Upper lobe of left lung (tissue), 4 donors: Measurements from ENCODE around the gene CRACDL.

Experiments
- CTCF ChIP-seq, 6 experiments: fragments of 450-650 bp in 4 of 6; fragments of 200-600 bp in 2 of 6; sonication (generic) in 2 of 6; IDR thresholded peaks; one replicate each; pipeline ENCODE4 v1.5.1; 2016 to 2019; ENCODE audit warnings: antibody characterized with exemption in 6 of 6
- POLR2AphosphoS5 ChIP-seq, 2 donors: sonication (generic); formaldehyde crosslinking; IDR thresholded peaks; one replicate each; pipeline ENCODE4 v1.5.1; 2017; ENCODE audit warnings: antibody characterized with exemption in 2 of 2

GRCh38 chr2:98790221-98790620, 145.8 kb downstream of the CRACDL start:
- TF ChIP-seq POLR2AphosphoS5 (IDR thresholded peaks at IDR 0.05) (no peak), CTCF (IDR thresholded peaks at IDR 0.05) (no peak)
